Measurements from ENCODE around the gene ZNF284. TPM values are rescaled to one million over a fixed set of nuclear protein-coding genes. Genes with fewer than 3 reads are reported as not detected.
A peak's percentile ranks its signal among the peaks of the same experiment; 100 is the strongest.

ZNF284 gene
- polyA plus RNA-seq, 2 of the 4 experiments (the other 2 are of a cell fraction): 1.0 to 1.2 TPM

- Histone ChIP-seq H3K4me1 (no peaks in the 10 kb centered on the region), H3K4me2 (peak overlapping the region; percentile 82), H3K4me3 (peak overlapping the region; percentile 74), H3K9me3 (peaks cover 51% of the 10 kb centered on the region), H3K27ac (peak overlapping the region; percentile 3 to 51; a peak in 2 of 6 replicates)
- POLR2A ChIA-PET: interaction anchor here (0.8 to 1.2 kb wide), 3 partner anchors 43 to 224 kb away, joined by 3 to 4 read pairs (median 3); partner anchors contain the start of genes ZNF224, ZNF227 and ZNF283
- TF ChIP-seq EHF (CRISPR knock-in tag; IDR thresholded peaks at IDR 0.05) (no peak), HOXB13 (CRISPR knock-in tag; IDR thresholded peaks at IDR 0.05; ENCODE audit: low read depth) (0 out of 2 replicates have a peak, but pooled peaks have one; percentile 26)
- TF ChIP-seq, protein P1, sequence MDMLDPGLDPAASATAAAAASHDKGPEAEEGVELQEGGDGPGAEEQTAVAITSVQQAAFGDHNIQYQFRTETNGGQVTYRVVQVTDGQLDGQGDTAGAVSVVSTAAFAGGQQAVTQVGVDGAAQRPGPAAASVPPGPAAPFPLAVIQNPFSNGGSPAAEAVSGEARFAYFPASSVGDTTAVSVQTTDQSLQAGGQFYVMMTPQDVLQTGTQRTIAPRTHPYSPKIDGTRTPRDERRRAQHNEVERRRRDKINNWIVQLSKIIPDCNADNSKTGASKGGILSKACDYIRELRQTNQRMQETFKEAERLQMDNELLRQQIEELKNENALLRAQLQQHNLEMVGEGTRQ (IDR thresholded peaks at IDR 0.05): no peak
- DNase-seq (ENCODE audit: low read depth in 1 of 2, low spot score in 1 of 2) (peak in 1 of 2 experiments; percentile 27), FAIRE-seq (no peak), ATAC-seq (peak; percentile 21 to 26; a peak in 5 of 6 replicates)
- CTCF ChIA-PET: interaction anchor here (1.0 to 1.4 kb wide), 3 partner anchors 11 to 116 kb away, joined by 3 to 4 read pairs (median 3); partner anchors contain the start of gene ZNF45
- WGBS (ENCODE audit: missing lambda C conversion rate): 24% methylated on average over 21 of the region's 21 CpGs
Measured at GRCh38 chr19:44050740-44051649, 21.0 kb upstream of the ZNF284 start.

GRCh38 chr19:44051650-44052402, 20.1 kb upstream of the ZNF284 start, which contains the start of gene ZNF223:
Gene ZNF223 (plus strand): TSS chr19:44052036. CDS start chr19:44055177, 3,141 bp downstream.
- Histone ChIP-seq H3K9me3 (peaks cover 55% of the 10 kb centered on the region), H3K27ac (peak within 1 kb of the TSS; percentile 71 to 83), H3K4me1 (no peaks in the 10 kb centered on the region), H3K4me3 (peak within 1 kb of the TSS; percentile 74), H3K4me2 (peak within 1 kb of the TSS; percentile 82)
- ChIA-PET POLR2A (interaction anchor here (0.8 to 1.2 kb wide), 3 partner anchors 42 to 225 kb away, joined by 3 to 4 read pairs (median 3); partner anchors contain the start of genes ZNF224, ZNF227 and ZNF283), CTCF (no interaction called here)
- DNase-seq (ENCODE audit: low read depth in 1 of 2, low spot score in 1 of 2) (peak; percentile 96 to 98), FAIRE-seq (peak; percentile 32), ATAC-seq (peak; percentile 99 to 100)
- WGBS (ENCODE audit: missing lambda C conversion rate): 2% methylated on average over 34 of the region's 38 CpGs
- TF ChIP-seq MAFK (IDR thresholded peaks at IDR 0.05; ENCODE audit: partially characterized antibody): no peak
- no peak for TF ChIP-seq RARB (CRISPR knock-in tag; IDR thresholded peaks at IDR 0.05)
- no peak for TF ChIP-seq CTCF (IDR thresholded peaks at IDR 0.05)
- no peak for TF ChIP-seq EHF (CRISPR knock-in tag; IDR thresholded peaks at IDR 0.05)
- TF ChIP-seq SREBF2 (IDR thresholded peaks at IDR 0.05): no peak
- no peak for TF ChIP-seq HOXB5 (CRISPR knock-in tag; IDR thresholded peaks at IDR 0.05)
- TF ChIP-seq, protein P2, sequence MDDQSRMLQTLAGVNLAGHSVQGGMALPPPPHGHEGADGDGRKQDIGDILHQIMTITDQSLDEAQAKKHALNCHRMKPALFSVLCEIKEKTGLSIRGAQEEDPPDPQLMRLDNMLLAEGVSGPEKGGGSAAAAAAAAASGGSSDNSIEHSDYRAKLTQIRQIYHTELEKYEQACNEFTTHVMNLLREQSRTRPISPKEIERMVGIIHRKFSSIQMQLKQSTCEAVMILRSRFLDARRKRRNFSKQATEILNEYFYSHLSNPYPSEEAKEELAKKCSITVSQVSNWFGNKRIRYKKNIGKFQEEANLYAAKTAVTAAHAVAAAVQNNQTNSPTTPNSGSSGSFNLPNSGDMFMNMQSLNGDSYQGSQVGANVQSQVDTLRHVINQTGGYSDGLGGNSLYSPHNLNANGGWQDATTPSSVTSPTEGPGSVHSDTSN (IDR thresholded peaks at IDR 0.05): no peak
- TF ChIP-seq RAD21 (conservative IDR thresholded peaks at IDR 0.05 in 1 of 2, IDR thresholded peaks at IDR 0.05 in 1 of 2): no peak
- TF ChIP-seq GATA3 (IDR thresholded peaks at IDR 0.05; ENCODE audit: borderline replicate concordance): peak; percentile 65; the same call in 1 of the 2 replicates
- no peak for TF ChIP-seq TP53 (CRISPR knock-in tag; IDR thresholded peaks at IDR 0.05)
- TF ChIP-seq POLR2AphosphoS2 (conservative IDR thresholded peaks at IDR 0.05; ENCODE audit: low read length): no peak
- TF ChIP-seq ESRRA (IDR thresholded peaks at IDR 0.05; ENCODE audit: borderline replicate concordance, low read length): no peak
- no peak for TF ChIP-seq MAZ (IDR thresholded peaks at IDR 0.05; ENCODE audit: borderline replicate concordance, low read depth, low read length)
- TF ChIP-seq E2F6 (IDR thresholded peaks at IDR 0.05; ENCODE audit: borderline replicate concordance, low read depth): 0 out of 2 replicates have a peak, but pooled peaks have one; percentile 23
- no peak for TF ChIP-seq RFX5 (IDR thresholded peaks at IDR 0.05)
- TF ChIP-seq CHD2 (IDR thresholded peaks at IDR 0.05; ENCODE audit: low read length, partially characterized antibody): no peak
- TF ChIP-seq REST (IDR thresholded peaks at IDR 0.05): no peak
- TF ChIP-seq EP300 (IDR thresholded peaks at IDR 0.05): no peak
- no peak for TF ChIP-seq SMC3 (IDR thresholded peaks at IDR 0.05)
- no peak for TF ChIP-seq ZFP36 (IDR thresholded peaks at IDR 0.05; ENCODE audit: borderline replicate concordance, partially characterized antibody)
- TF ChIP-seq FOSB (CRISPR knock-in tag; IDR thresholded peaks at IDR 0.05): no peak
- TF ChIP-seq CBX2 (IDR thresholded peaks at IDR 0.05; ENCODE audit: borderline replicate concordance, low read depth): no peak
- TF ChIP-seq HDAC2 (IDR thresholded peaks at IDR 0.05): no peak

All from A549 (cell line).